ENCODE data around the gene MAMLD1. TPM values are rescaled to one million over a fixed set of nuclear protein-coding genes. Genes with fewer than 3 reads are reported as not detected.

Gene MAMLD1
- total and polyA plus RNA-seq, 2 of the 8 experiments (the other 6 are each of a cell fraction or from before 2014, with no cell fraction given), result 0.09 to 0.26 TPM

GRCh38 chrX:150551963-150552362 lies 188.8 kb downstream of the MAMLD1 start:
- no peaks in the 10 kb centered on the region; the same call in 1 of the 2 replicates for H3K23me2 ChIP-seq (ENCODE audit: low read depth, low read length)
- no peak overlapping the region for H4K8ac ChIP-seq (ENCODE audit: extremely low read depth, insufficient read depth, low read length)
- H2AK5ac ChIP-seq (ENCODE audit: low read depth, low read length), result no peak overlapping the region
- no peak overlapping the region for H3K4ac ChIP-seq (replicated peaks; ENCODE audit: insufficient read length, low read depth, low read length)
- H4K20me1 ChIP-seq (replicated peaks in 1 of 2; ENCODE audit: control insufficient read depth in 1 of 2, insufficient read depth in 2 of 2, low read length in 2 of 2), result no peaks in the 10 kb centered on the region
- H2AFZ ChIP-seq (ENCODE audit: low read length), result no peak overlapping the region
- no peak overlapping the region for H2BK15ac ChIP-seq (ENCODE audit: low read length)
- H3K4me2 ChIP-seq (ENCODE audit: insufficient read depth in 1 of 2, low read depth in 2 of 2, low read length in 2 of 2), result no peak overlapping the region
- peaks cover 0 to 4% (median 2%) of the 10 kb centered on the region in 4 experiments; a peak in 3 of 7 replicates for H3K4me1 ChIP-seq (replicated peaks in 1 of 4; ENCODE audit: control insufficient read depth in 3 of 4, insufficient read depth in 4 of 4, low read length in 3 of 4)
- no peaks in the 10 kb centered on the region for H3K79me2 ChIP-seq (ENCODE audit: control insufficient read depth in 1 of 2, insufficient read depth in 2 of 2, low read length in 2 of 2)
- FAIRE-seq (no peak), DNase-seq (ENCODE audit: low read depth in 1 of 2, low spot score in 2 of 2) (no peak)
- H3K27ac ChIP-seq (ENCODE audit: low read depth, low read length), result no peak overlapping the region
- H3K23ac ChIP-seq (ENCODE audit: insufficient read length), result no peak overlapping the region
- H2BK12ac ChIP-seq (ENCODE audit: low read depth, low read length), result no peak overlapping the region
- no peaks in the 10 kb centered on the region for H3K9me3 ChIP-seq (ENCODE audit: insufficient read depth in 2 of 2, low read depth in 1 of 2, low read length in 1 of 2)
- H3K27me3 ChIP-seq (replicated peaks in 1 of 4; ENCODE audit: control insufficient read depth in 3 of 4, extremely low read depth in 1 of 4, insufficient read depth in 3 of 4, low read length in 3 of 4), result peaks cover 0 to 32% (median 18%) of the 10 kb centered on the region in 4 experiments; a peak in 6 of 7 replicates
- ChIA-PET POLR2A (ENCODE audit: partially characterized antibody) (no interaction called here), CTCF (ENCODE audit: partially characterized antibody) (interaction anchor here (3.3 kb wide), 1 partner anchor 8 kb away, joined by 10 read pairs; no protein-coding TSS in a partner anchor)
- WGBS, 2 experiments (ENCODE audit: extremely low coverage in 1 of 2, insufficient coverage in 1 of 2, insufficient read length in 1 of 2, insufficient replicate concordance in 2 of 2, low coverage in 1 of 2, low lambda C conversion rate in 2 of 2, missing lambda C conversion rate in 1 of 2), result 77% methylated on average over 3 of the region's 3 CpGs; no CpG with 5 or more reads in 1 of the 2 experiments
- H3K9ac ChIP-seq (replicated peaks in 1 of 4; ENCODE audit: extremely low read depth in 1 of 4, low read depth in 3 of 4, low read length in 3 of 4), result no peak overlapping the region
- no peak overlapping the region for H3K14ac ChIP-seq (ENCODE audit: insufficient read length)
- H3K4me3 ChIP-seq (ENCODE audit: extremely low read depth in 1 of 4, insufficient read depth in 2 of 4, low read depth in 3 of 4, low read length in 4 of 4), result no peak overlapping the region
- H4K91ac ChIP-seq (replicated peaks; ENCODE audit: insufficient read length, low read length), result no peak overlapping the region
- H4K5ac ChIP-seq (ENCODE audit: insufficient read length, low read depth, low read length), result no peak overlapping the region
- no peak overlapping the region for H3K18ac ChIP-seq (ENCODE audit: extremely low read depth, low read length)
- no peak overlapping the region for H2BK120ac ChIP-seq (replicated peaks; ENCODE audit: low read depth, low read length)
- H3K36me3 ChIP-seq (ENCODE audit: control insufficient read depth in 2 of 4, insufficient read depth in 4 of 4, low read length in 3 of 4), result no peaks in the 10 kb centered on the region
- H3K56ac ChIP-seq (replicated peaks; ENCODE audit: insufficient read length, low read depth, low read length), result no peak overlapping the region
- H2BK20ac ChIP-seq (ENCODE audit: low read length), result no peak overlapping the region
- no peak overlapping the region for H2BK5ac ChIP-seq (ENCODE audit: low read depth, low read length)
- H3K79me1 ChIP-seq (ENCODE audit: low read depth, low read length), result no peaks in the 10 kb centered on the region
- TF ChIP-seq RFX5 (IDR thresholded peaks at IDR 0.05; ENCODE audit: borderline replicate concordance, low read depth, low read length) (no peak), EZH2 (IDR thresholded peaks at IDR 0.05; ENCODE audit: low read depth, low read length, severe bottlenecking) (no peak), TEAD4 (IDR thresholded peaks at IDR 0.05; ENCODE audit: low read depth, low read length) (no peak), SIX5 (IDR thresholded peaks at IDR 0.05; ENCODE audit: low read depth, low read length) (no peak), CTCF (IDR thresholded peaks at IDR 0.05; ENCODE audit: control extremely low read depth in 1 of 3, insufficient read depth in 1 of 3, low read depth in 1 of 3, low read length in 3 of 3) (no peak), GTF2F1 (IDR thresholded peaks at IDR 0.05; ENCODE audit: borderline replicate concordance, low read depth, low read length) (no peak), SUZ12 (IDR thresholded peaks at IDR 0.05; ENCODE audit: low read length) (no peak), SP4 (IDR thresholded peaks at IDR 0.05; ENCODE audit: low read length) (no peak), TAF1 (IDR thresholded peaks at IDR 0.05; ENCODE audit: low read depth, low read length) (no peak), USF2 (IDR thresholded peaks at IDR 0.05; ENCODE audit: low read length) (no peak), MAX (IDR thresholded peaks at IDR 0.05) (no peak)
